GM23248 (cell line): ENCODE results near the gene SULF2. TPM values are rescaled to one million over a fixed set of nuclear protein-coding genes. Genes with fewer than 3 reads are reported as not detected.

Experiments
- DNase-seq: peaks from one replicate; pipeline ENCODE4 v3.0.0-alpha.2; 2015
- H2AFZ ChIP-seq: fragments of 200-600 bp; sonication (generic); 2 replicates; pipeline ENCODE4 v1.6.1; 2016; ENCODE audit warnings: antibody characterized with exemption
- H3F3A ChIP-seq: fragments of 200-600 bp; sonication (generic); 2 replicates; pipeline ENCODE4 v1.6.1; 2016; ENCODE audit warnings: mild to moderate bottlenecking, antibody characterized with exemption, mixed run types; ENCODE audit not compliant: insufficient read depth
- H3K27ac ChIP-seq: fragments of 200-600 bp; sonication (generic); 2 replicates; pipeline ENCODE4 v1.5.1; 2016; ENCODE audit warnings: mild to moderate bottlenecking
- H3K27me3 ChIP-seq: fragments of 200-600 bp; sonication (generic); replicated peaks from 2 replicates; pipeline ENCODE4 v1.6.1; 2016; ENCODE audit warnings: mild to moderate bottlenecking; ENCODE audit not compliant: insufficient read depth
- H3K36me3 ChIP-seq: fragments of 200-600 bp; sonication (generic); 2 replicates; pipeline ENCODE4 v1.6.1; 2016; ENCODE audit warnings: low read depth, mild to moderate bottlenecking
- H3K4me1 ChIP-seq: fragments of 200-600 bp; sonication (generic); 2 replicates; pipeline ENCODE4 v1.6.1; 2016; ENCODE audit warnings: mild to moderate bottlenecking; ENCODE audit not compliant: insufficient read depth
- H3K4me2 ChIP-seq: fragments of 200-600 bp; sonication (generic); one replicate; pipeline ENCODE4 v1.6.1; 2016; ENCODE audit warnings: mild to moderate bottlenecking; ENCODE audit not compliant: unreplicated experiment
- H3K4me3 ChIP-seq: fragments of 200-600 bp; sonication (generic); 2 replicates; pipeline ENCODE4 v1.5.1; 2016; ENCODE audit warnings: mild to moderate bottlenecking
- H3K79me2 ChIP-seq: fragments of 200-600 bp; sonication (generic); 2 replicates; pipeline ENCODE4 v1.6.1; 2016; ENCODE audit warnings: mild to moderate bottlenecking; ENCODE audit not compliant: insufficient read depth
- H3K9ac ChIP-seq: fragments of 200-600 bp; sonication (generic); 2 replicates; pipeline ENCODE4 v1.6.1; 2016; ENCODE audit warnings: mild to moderate bottlenecking
- H3K9me2 ChIP-seq: fragments of 200-600 bp; sonication (generic); 2 replicates; pipeline ENCODE4 v1.6.1; 2016; ENCODE audit warnings: mixed run types, mild to moderate bottlenecking, moderate library complexity; ENCODE audit not compliant: insufficient read depth
- H3K9me3 ChIP-seq: fragments of 200-600 bp; sonication (generic); one replicate; pipeline ENCODE4 v1.6.1; 2017; ENCODE audit warnings: low read depth
- H4K20me1 ChIP-seq: fragments of 200-600 bp; sonication (generic); 2 replicates; pipeline ENCODE4 v1.6.0; 2016; ENCODE audit not compliant: insufficient read depth
- EZH2 ChIP-seq: fragments of 200-600 bp; sonication (generic); IDR thresholded peaks from 2 replicates; pipeline ENCODE4 v1.6.1; 2018; ENCODE audit warnings: antibody characterized with exemption, mild to moderate bottlenecking; ENCODE audit not compliant: insufficient read depth, poor library complexity, severe bottlenecking
- EZH2phosphoT487 ChIP-seq: fragments of 200-600 bp; sonication (generic); IDR thresholded peaks from 2 replicates; pipeline ENCODE4 v1.6.1; 2018; ENCODE audit warnings: antibody characterized with exemption, moderate library complexity, mild to moderate bottlenecking, low read depth; ENCODE audit not compliant: insufficient read depth
- WGBS, 2 experiments: methylation state at CpG; one replicate each; pipeline ENCODE4 v1.1.6; 2015 to 2017; ENCODE audit warnings: low lambda C conversion rate in 2 of 2, low coverage in 1 of 2; ENCODE audit errors: missing lambda C conversion rate in 2 of 2; 5-methylcytosine and 5-hydroxymethylcytosine counted together
- in situ Hi-C: fragments of 300-500 bp; cut with MboI; formaldehyde crosslinking; loops from 2 replicates; pipeline ENCODE4 v1.15.0; 2020
- polyA plus RNA-seq: library from polyadenylated mRNA; unstranded; fragments of >200 nt; fragmentation: Nextera tagmentation; extraction: Ambion mirVana; gene quantifications from 2 replicates; pipeline ENCODE4 v1.2.1, GENCODE V29; 2016
- total RNA-seq: library from RNA; depleted of rRNA; stranded (reverse); fragments of >200 nt; shearing (Covaris generic); gene quantifications from 2 replicates; pipeline ENCODE4 v1.2.3, GENCODE V29; 2014

SULF2 gene
- total and polyA plus RNA-seq, 2 experiments from 2014 or later, result 2.0 to 5.6 TPM

DNA sequence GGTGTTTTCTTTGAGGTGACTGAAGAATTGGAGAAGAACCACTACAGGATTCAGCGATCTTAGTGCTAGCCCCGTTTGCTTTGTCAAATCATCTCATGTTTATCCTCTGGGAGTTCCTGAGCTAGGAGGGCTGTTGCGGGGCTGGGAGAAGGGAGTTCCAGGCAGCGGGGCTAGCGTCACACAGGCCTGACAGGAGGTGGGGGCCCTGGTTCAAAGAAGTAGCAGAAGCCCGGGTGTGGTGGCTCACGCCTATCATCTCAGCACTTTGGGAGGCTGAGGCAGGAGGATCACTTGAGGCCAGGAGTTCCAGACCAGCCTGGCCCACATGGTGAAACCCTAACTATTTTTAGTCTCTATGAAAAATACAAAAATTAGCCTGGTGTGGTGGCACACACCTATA lies 33.2 kb upstream of the SULF2 start:
- WGBS, 2 experiments, result 70 to 71% methylated on average over 7 of the region's 7 CpGs
- H3K9me3 ChIP-seq, result no peaks in the 10 kb centered on the region
- H3K36me3 ChIP-seq, result no peaks in the 10 kb centered on the region
- no peaks in the 10 kb centered on the region for H3K4me1 ChIP-seq
- no peak overlapping the region for H2AFZ ChIP-seq
- H3K4me2 ChIP-seq, result no peak overlapping the region
- no peaks in the 10 kb centered on the region for H3F3A ChIP-seq
- no peaks in the 10 kb centered on the region for H3K9me2 ChIP-seq
- H3K4me3 ChIP-seq, result no peak overlapping the region
- no peaks in the 10 kb centered on the region for H3K79me2 ChIP-seq
- H3K27me3 ChIP-seq, result peaks cover 16% of the 10 kb centered on the region
- no peak for DNase-seq
- no peak overlapping the region for H3K27ac ChIP-seq
- no peak for TF ChIP-seq EZH2phosphoT487
- TF ChIP-seq EZH2, result no peak
- H3K9ac ChIP-seq, result no peak overlapping the region
- in situ Hi-C loops, result no loop called here
- no peaks in the 10 kb centered on the region for H4K20me1 ChIP-seq

DNA sequence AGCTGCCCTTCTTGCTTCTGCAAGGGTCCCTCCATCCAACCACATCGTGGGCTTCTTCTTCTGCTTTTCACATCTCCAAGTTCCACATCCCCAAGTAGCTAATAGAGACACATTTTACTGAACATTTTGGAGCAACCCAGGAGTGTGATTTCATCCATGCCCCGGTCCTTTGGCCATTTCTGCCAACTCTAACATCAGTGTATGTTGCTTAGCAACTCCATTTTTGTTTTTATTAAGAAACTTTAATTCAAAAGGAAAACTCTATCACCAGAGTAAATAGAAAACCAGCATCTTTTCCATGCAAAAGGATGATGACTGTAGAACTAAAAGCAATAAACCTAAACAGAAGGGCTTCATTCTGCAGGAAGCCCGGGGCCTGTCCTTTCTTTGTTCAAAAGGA lies 32.7 kb upstream of the SULF2 start:
- no peaks in the 10 kb centered on the region for H3K36me3 ChIP-seq
- no peaks in the 10 kb centered on the region for H4K20me1 ChIP-seq
- no peaks in the 10 kb centered on the region for H3F3A ChIP-seq
- peak; percentile 3 for DNase-seq
- no peak overlapping the region for H3K4me3 ChIP-seq
- TF ChIP-seq EZH2, result no peak
- TF ChIP-seq EZH2phosphoT487, result no peak
- H3K79me2 ChIP-seq, result no peaks in the 10 kb centered on the region
- in situ Hi-C loops, result no loop called here
- no peaks in the 10 kb centered on the region for H3K9me3 ChIP-seq
- peaks cover 16% of the 10 kb centered on the region for H3K27me3 ChIP-seq
- no peak overlapping the region for H3K4me2 ChIP-seq
- H3K9ac ChIP-seq, result no peak overlapping the region
- 8 to 10% methylated on average over 3 of the region's 3 CpGs for WGBS, 2 experiments
- no peaks in the 10 kb centered on the region for H3K4me1 ChIP-seq
- H2AFZ ChIP-seq, result no peak overlapping the region
- no peaks in the 10 kb centered on the region for H3K9me2 ChIP-seq
- H3K27ac ChIP-seq, result no peak overlapping the region

DNA sequence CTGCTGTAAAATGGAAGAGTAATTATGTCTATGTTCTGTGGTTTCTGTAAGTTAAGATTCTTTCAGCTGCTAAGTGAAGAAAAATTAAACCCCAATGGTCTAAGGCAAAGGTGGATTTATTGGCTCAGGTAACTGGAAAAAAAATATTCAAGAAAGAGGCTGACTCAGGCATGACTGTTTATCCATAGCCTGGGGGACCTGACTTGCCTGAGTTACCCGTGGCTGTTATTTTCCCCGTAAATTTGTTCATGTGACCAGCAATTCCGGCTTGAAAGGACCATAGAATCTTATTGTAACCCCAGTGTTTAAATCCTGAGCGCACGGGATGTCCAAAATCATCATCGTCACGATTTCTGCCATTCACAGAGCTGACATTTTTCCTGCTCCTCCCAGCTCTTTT lies 32.3 kb upstream of the SULF2 start:
- no peak for DNase-seq
- Histone ChIP-seq H3K4me3 (no peak overlapping the region), H3K4me1 (no peaks in the 10 kb centered on the region), H3K79me2 (no peaks in the 10 kb centered on the region), H3K4me2 (no peak overlapping the region), H3K27me3 (peaks cover 16% of the 10 kb centered on the region), H3F3A (no peaks in the 10 kb centered on the region), H3K9ac (no peak overlapping the region), H3K9me2 (no peaks in the 10 kb centered on the region), H3K9me3 (no peaks in the 10 kb centered on the region), H4K20me1 (no peaks in the 10 kb centered on the region), H2AFZ (no peak overlapping the region), H3K36me3 (no peaks in the 10 kb centered on the region), H3K27ac (no peak overlapping the region)
- 65 to 67% methylated on average over 7 of the region's 7 CpGs for WGBS, 2 experiments
- in situ Hi-C loops, result no loop called here
- no peak for TF ChIP-seq EZH2phosphoT487
- no peak for TF ChIP-seq EZH2

DNA sequence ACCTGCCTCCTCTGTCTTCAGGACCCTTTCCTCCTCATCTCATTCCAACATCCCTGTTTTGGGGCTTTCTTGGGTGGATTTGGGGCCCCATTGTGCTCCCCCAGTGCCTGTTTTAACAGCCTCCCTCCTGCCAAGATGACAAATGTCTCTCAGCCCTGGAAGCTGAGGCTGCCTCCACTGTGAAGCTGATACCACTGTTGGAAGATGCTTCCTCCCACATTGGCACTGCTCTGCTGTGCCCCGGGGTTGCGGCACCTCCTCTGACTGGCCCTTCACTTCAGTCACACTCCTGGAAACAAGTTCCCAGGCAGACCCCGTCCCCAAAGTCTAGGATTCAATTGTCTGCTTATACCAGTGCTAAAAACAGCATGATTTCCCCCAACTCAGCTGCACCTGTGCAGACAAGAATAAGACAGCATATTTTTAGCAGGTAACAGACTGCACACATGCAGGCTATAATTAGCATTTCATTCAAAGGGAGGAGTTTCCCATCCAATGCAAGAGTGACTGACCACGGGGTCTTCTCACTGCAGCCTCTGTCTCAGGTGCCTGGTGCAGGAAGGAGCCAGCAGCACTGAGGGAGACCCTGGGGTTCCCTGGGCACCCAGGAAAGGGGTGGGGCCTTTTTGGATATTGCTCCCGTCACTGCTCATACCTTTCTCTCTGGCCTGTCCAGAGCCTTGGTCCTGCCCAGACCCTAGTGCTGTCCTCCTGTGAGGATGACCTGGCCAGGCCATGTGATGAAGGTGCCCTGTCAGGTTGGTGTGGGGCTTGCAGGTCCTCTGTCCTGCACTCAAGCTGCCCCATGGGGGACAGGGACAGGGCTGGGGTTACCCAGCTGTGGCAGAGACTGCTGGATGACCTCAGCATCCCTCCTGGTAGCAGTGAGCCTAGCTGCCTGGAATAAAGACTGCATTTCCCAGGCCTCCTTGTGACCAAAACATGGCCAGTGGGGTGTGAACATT lies 31.5 kb upstream of the SULF2 start:
- Histone ChIP-seq H3K4me3 (no peak overlapping the region), H3K27ac (no peak overlapping the region), H4K20me1 (no peaks in the 10 kb centered on the region), H3K36me3 (no peaks in the 10 kb centered on the region), H3K4me2 (no peak overlapping the region), H3F3A (no peaks in the 10 kb centered on the region), H2AFZ (no peak overlapping the region), H3K9ac (no peak overlapping the region), H3K27me3 (peaks cover 20% of the 10 kb centered on the region), H3K4me1 (no peaks in the 10 kb centered on the region), H3K79me2 (no peaks in the 10 kb centered on the region), H3K9me2 (no peaks in the 10 kb centered on the region), H3K9me3 (no peaks in the 10 kb centered on the region)
- in situ Hi-C loops, result no loop called here
- DNase-seq, result no peak
- TF ChIP-seq EZH2phosphoT487 (no peak), EZH2 (no peak)
- WGBS, 2 experiments, result 47 to 51% methylated on average over 5 of the region's 5 CpGs
